B cell (primary cell): ENCODE data around the gene MISP3.

ENCODE experiments used
- EZH2 ChIP-seq: IDR thresholded peaks from 2 replicates; pipeline ENCODE4 v1.6.1; 2012; ENCODE audit warnings: borderline replicate concordance, low read depth, mild to moderate bottlenecking, moderate library complexity, low read length; ENCODE audit not compliant: insufficient read depth, poor library complexity, severe bottlenecking
- TF ChIP-seq, protein P1 (sequence below): fragments of 200-600 bp; IDR thresholded peaks from one replicate; pipeline ENCODE4 v1.8.0; 2022; ENCODE audit warnings: antibody characterized with exemption, mild to moderate bottlenecking

DNA sequence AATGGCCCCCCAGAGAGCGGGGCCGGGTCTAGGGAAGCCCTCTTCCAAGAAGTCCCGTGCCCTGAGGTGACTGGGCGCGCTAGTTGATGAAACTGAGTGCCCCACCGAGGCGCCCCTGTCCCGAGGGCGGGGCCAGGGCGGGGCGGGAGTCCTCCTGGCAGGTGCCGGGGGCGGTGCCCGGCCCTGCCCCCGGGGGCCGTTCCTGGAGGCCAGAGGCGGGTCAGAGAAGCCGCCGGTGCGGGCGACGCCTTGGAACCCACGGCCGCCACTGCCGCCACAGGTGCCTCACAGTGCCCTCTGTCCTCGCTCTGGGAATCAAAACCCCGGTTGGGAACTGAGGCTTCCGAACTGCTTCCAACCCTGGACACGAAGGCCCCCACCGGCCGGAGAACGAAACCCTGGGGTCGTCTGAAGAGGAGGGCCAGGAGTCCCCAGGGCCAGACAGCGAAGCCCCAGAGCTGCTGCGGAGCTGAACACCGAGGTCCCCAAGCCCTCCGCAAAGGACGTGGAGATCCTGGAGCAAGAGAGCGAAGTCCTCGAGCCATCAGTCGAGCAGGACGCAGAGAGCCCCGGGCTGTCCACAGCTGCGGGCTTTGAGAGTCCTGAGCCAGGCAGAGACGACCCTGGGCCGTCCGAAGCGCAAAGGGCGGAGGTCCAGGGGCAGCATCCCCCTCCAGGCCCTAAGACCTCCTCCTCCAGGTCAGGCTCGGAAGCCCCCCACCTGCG is at the start of gene MISP3:
- TF ChIP-seq, protein P1, sequence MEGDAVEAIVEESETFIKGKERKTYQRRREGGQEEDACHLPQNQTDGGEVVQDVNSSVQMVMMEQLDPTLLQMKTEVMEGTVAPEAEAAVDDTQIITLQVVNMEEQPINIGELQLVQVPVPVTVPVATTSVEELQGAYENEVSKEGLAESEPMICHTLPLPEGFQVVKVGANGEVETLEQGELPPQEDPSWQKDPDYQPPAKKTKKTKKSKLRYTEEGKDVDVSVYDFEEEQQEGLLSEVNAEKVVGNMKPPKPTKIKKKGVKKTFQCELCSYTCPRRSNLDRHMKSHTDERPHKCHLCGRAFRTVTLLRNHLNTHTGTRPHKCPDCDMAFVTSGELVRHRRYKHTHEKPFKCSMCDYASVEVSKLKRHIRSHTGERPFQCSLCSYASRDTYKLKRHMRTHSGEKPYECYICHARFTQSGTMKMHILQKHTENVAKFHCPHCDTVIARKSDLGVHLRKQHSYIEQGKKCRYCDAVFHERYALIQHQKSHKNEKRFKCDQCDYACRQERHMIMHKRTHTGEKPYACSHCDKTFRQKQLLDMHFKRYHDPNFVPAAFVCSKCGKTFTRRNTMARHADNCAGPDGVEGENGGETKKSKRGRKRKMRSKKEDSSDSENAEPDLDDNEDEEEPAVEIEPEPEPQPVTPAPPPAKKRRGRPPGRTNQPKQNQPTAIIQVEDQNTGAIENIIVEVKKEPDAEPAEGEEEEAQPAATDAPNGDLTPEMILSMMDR: no peak
- no peak for TF ChIP-seq EZH2
